Measurements from ENCODE around the gene DGKG. TPM values are rescaled to one million over a fixed set of nuclear protein-coding genes. Genes with fewer than 3 reads are reported as not detected.

Gene DGKG
- polyA plus RNA-seq, 4 donors: 0.19 to 4.0 (median 0.92) TPM

DNA sequence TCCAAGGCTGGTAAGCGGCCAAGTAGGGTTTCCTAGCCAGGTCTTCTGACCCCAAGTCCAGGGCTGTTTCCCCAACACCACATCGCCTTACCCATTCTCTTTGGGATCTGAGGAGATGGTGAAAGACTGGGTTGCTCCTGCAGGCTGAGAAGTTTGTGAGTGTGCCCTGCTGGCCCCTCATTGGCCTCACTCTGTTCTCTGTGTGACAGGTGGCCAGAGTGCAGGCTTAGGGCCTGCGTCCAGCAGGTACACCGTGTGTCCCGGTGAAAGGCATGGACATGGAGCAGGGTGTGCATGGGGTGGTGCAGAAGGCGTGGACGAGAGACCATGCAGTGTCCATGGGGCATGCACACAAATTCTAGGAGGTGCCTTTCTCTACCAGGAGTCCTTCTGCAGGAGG is 91.3 kb downstream of the DGKG start:
- no peak overlapping the region for H3K27ac ChIP-seq (ENCODE audit: low read depth in 1 of 3, low read length in 2 of 3)
- DNase-seq: no peak
- no peaks in the 10 kb centered on the region for H3K36me3 ChIP-seq (ENCODE audit: control insufficient read depth in 3 of 3, insufficient read depth in 2 of 3, low read depth in 1 of 3, low read length in 3 of 3)
- H3K4me3 ChIP-seq (ENCODE audit: low read depth in 1 of 3, low read length in 3 of 3): no peak overlapping the region
- no peak for FAIRE-seq
- no peaks in the 10 kb centered on the region for H3K9me3 ChIP-seq (ENCODE audit: control insufficient read depth in 2 of 2, insufficient read depth in 1 of 2, low read depth in 1 of 2, low read length in 1 of 2)
- peaks cover 0 to 8% (median 0%) of the 10 kb centered on the region in 3 donors for H3K27me3 ChIP-seq (ENCODE audit: control insufficient read depth in 3 of 3, insufficient read depth in 3 of 3, low read length in 3 of 3)
- no peaks in the 10 kb centered on the region for H3K4me1 ChIP-seq (ENCODE audit: control insufficient read depth in 3 of 3, insufficient read depth in 2 of 3, low read depth in 1 of 3, low read length in 2 of 3)
- WGBS, 3 donors: 84 to 92% (median 90%) methylated on average over 7 of the region's 7 CpGs

DNA sequence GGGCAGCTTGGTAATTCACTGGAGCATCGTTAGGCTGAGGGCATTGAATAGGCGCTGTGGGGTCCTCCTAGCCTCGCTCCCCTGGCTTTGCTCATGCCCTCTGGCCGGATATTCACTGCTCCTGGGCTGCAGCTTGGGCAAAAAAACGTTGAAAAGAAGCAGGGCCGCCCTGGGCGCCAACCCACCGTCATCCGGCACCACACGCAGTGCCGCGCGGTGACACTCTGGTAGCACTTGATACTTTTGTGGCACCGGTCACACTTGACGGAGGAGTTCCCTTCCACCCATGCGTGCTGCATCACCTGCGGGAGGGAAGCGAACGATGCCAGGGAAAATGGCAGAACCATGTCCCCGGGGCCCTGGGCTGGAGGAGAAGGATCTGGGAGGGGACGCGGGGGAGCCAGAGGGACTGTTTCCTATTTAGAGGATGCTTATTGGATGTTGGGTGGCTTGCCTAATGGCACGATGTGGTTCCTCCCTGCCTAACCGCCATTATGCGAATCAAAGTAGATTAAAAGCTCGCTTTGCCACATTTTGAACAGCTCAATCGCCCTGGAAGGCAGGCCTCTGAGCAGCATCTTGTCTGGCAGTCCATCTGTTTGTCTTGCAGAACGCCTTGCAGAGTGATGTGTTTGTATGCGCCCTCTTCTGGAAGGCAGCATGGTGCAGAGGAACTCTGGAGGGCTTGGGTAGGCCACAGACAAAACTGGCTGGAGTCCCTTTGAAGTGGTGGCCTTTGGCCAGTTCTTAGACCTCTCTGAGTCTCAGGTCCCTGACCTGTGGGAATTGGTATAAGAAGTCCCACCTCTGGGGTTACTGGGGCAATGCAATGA is 93.2 kb downstream of the DGKG start:
- FAIRE-seq: no peak
- DNase-seq: no peak
- Histone ChIP-seq H3K27me3 (ENCODE audit: control insufficient read depth in 3 of 3, insufficient read depth in 3 of 3, low read length in 3 of 3) (peaks cover 0 to 8% (median 0%) of the 10 kb centered on the region in 3 donors), H3K4me3 (ENCODE audit: low read depth in 1 of 3, low read length in 3 of 3) (no peak overlapping the region), H3K27ac (ENCODE audit: low read depth in 1 of 3, low read length in 2 of 3) (no peak overlapping the region), H3K36me3 (ENCODE audit: control insufficient read depth in 3 of 3, insufficient read depth in 2 of 3, low read depth in 1 of 3, low read length in 3 of 3) (no peaks in the 10 kb centered on the region), H3K9me3 (ENCODE audit: control insufficient read depth in 2 of 2, insufficient read depth in 1 of 2, low read depth in 1 of 2, low read length in 1 of 2) (no peaks in the 10 kb centered on the region), H3K4me1 (ENCODE audit: control insufficient read depth in 3 of 3, insufficient read depth in 2 of 3, low read depth in 1 of 3, low read length in 2 of 3) (no peaks in the 10 kb centered on the region)
- 88% methylated on average over 29 of the region's 29 CpGs for WGBS, 3 donors

DNA sequence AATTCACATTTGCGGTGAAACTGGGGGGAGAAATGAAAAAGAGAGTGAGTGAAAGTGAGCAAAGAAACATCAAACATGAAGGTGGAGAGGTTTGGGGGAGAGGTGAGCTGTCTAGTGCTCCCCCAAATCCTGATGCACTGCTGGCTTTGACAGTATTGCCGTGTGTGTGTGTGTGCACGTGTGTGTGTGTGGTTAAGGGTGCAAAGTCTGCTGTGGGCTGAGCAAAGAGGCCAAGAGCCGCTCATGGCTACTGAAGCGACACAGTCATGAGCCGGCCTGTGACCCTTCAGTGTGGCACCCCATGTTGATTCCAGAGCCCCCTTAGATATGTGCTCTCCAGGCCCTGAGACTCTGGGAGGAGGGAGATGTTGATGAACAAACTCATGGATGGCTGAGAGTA is 94.3 kb downstream of the DGKG start:
- no peaks in the 10 kb centered on the region for H3K9me3 ChIP-seq (ENCODE audit: control insufficient read depth in 2 of 2, insufficient read depth in 1 of 2, low read depth in 1 of 2, low read length in 1 of 2)
- WGBS, 3 donors: 43 to 74% (median 47%) methylated on average over 6 of the region's 6 CpGs
- no peak overlapping the region for H3K4me3 ChIP-seq (ENCODE audit: low read depth in 1 of 3, low read length in 3 of 3)
- no peaks in the 10 kb centered on the region for H3K36me3 ChIP-seq (ENCODE audit: control insufficient read depth in 3 of 3, insufficient read depth in 2 of 3, low read depth in 1 of 3, low read length in 3 of 3)
- H3K27ac ChIP-seq (ENCODE audit: low read depth in 1 of 3, low read length in 2 of 3): no peak overlapping the region
- FAIRE-seq (no peak), DNase-seq (no peak)
- no peaks in the 10 kb centered on the region for H3K4me1 ChIP-seq (ENCODE audit: control insufficient read depth in 3 of 3, insufficient read depth in 2 of 3, low read depth in 1 of 3, low read length in 2 of 3)
- peaks cover 0 to 8% (median 0%) of the 10 kb centered on the region in 3 donors for H3K27me3 ChIP-seq (ENCODE audit: control insufficient read depth in 3 of 3, insufficient read depth in 3 of 3, low read length in 3 of 3)

DNA sequence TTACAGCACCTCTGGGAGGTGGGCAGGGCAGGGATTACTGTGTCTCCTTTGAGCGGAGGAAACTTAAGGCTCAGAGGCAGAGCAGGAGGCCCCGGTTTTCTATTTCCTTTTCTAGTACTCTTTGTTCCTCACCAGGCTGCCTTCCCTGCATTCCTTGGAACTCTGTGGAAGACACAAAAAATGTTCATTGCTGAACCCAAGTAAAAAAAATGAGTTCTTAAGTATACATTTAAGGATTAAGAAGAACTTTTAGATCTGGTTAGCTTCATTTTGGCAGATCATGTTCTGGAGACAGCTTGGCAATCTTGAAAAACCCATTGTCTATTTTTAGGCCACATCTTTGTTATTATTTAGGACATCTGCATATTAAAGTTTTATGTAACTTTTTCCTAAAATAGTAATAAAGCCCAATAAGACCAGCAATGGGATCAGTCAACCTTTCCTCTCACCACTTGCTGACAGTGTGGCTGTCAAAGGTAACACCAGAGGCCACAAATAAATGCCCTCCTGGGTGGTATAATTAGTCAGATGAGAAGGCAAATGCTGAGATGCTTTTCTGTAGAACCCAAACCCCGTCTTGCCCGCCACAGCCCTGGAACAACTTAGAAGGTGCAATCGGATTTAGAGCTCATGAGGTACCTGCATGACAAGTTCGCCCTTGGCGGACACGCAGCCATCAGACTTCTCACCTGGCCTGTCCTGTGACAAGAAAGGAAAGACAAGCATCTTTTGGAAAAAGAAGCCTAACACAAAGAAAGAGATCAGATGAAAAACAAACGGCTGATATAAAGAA is 97.2 kb downstream of the DGKG start:
- H3K27ac ChIP-seq (ENCODE audit: low read depth in 1 of 3, low read length in 2 of 3): no peak overlapping the region
- H3K4me1 ChIP-seq (ENCODE audit: control insufficient read depth in 3 of 3, insufficient read depth in 2 of 3, low read depth in 1 of 3, low read length in 2 of 3): no peaks in the 10 kb centered on the region
- 83 to 90% (median 89%) methylated on average over 9 of the region's 9 CpGs for WGBS, 3 donors
- DNase-seq: no peak
- H3K4me3 ChIP-seq (ENCODE audit: low read depth in 1 of 3, low read length in 3 of 3): no peak overlapping the region
- H3K36me3 ChIP-seq (ENCODE audit: control insufficient read depth in 3 of 3, insufficient read depth in 2 of 3, low read depth in 1 of 3, low read length in 3 of 3): no peaks in the 10 kb centered on the region
- no peaks in the 10 kb centered on the region for H3K9me3 ChIP-seq (ENCODE audit: control insufficient read depth in 2 of 2, insufficient read depth in 1 of 2, low read depth in 1 of 2, low read length in 1 of 2)
- peaks cover 0 to 7% (median 0%) of the 10 kb centered on the region in 3 donors for H3K27me3 ChIP-seq (ENCODE audit: control insufficient read depth in 3 of 3, insufficient read depth in 3 of 3, low read length in 3 of 3)
- FAIRE-seq: no peak

DNA sequence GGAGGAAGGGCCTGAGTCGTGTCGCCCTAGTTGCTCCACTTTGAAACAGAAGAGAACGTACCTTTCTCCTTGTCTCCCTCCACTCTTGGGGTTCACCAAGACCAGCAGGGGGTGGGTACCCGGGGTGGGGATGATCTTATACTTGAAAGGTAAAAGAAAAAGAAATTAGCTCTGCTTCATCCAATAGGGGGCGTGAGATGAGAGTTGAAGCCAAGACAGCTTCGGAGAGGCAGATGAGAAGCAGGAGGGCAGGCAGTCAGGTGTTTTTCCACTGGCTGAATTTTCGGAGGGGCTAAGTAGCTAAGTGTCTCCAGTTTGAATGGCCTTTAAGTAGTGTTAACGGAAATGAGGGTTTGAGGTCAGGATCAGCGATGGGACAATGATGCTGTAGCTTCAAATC is 100.4 kb downstream of the DGKG start:
- no peaks in the 10 kb centered on the region for H3K4me1 ChIP-seq (ENCODE audit: control insufficient read depth in 3 of 3, insufficient read depth in 2 of 3, low read depth in 1 of 3, low read length in 2 of 3)
- DNase-seq (no peak), FAIRE-seq (no peak)
- H3K9me3 ChIP-seq (ENCODE audit: control insufficient read depth in 2 of 2, insufficient read depth in 1 of 2, low read depth in 1 of 2, low read length in 1 of 2): no peaks in the 10 kb centered on the region
- H3K27me3 ChIP-seq (ENCODE audit: control insufficient read depth in 3 of 3, insufficient read depth in 3 of 3, low read length in 3 of 3): peaks cover 0 to 13% (median 0%) of the 10 kb centered on the region in 3 donors
- H3K4me3 ChIP-seq (ENCODE audit: low read depth in 1 of 3, low read length in 3 of 3): no peak overlapping the region
- 51 to 59% (median 54%) methylated on average over 9 of the region's 9 CpGs for WGBS, 3 donors
- no peak overlapping the region for H3K27ac ChIP-seq (ENCODE audit: low read depth in 1 of 3, low read length in 2 of 3)
- no peaks in the 10 kb centered on the region for H3K36me3 ChIP-seq (ENCODE audit: control insufficient read depth in 3 of 3, insufficient read depth in 2 of 3, low read depth in 1 of 3, low read length in 3 of 3)

DNA sequence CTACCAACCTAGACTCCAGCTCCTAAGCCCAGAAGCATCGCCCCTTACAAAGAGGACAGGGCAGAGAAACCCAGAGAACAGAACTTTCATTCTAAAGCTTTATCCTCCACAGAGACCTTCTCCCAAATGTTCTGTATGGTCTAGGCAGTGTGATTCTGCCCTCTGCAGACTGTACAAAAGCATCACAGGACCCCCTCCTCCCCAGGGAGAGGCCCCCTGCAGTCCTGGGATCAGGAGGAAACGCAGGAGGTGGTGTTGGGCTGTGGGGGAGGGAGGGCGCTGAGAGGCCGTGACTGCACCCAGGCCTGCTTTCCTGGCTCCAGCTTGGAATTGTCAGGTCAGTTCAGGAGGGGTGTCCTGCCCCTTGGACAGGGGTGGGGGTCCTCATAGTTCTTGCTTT is 101.3 kb downstream of the DGKG start:
- Histone ChIP-seq H3K27ac (ENCODE audit: low read depth in 1 of 3, low read length in 2 of 3) (no peak overlapping the region), H3K4me3 (ENCODE audit: low read depth in 1 of 3, low read length in 3 of 3) (no peak overlapping the region), H3K4me1 (ENCODE audit: control insufficient read depth in 3 of 3, insufficient read depth in 2 of 3, low read depth in 1 of 3, low read length in 2 of 3) (no peaks in the 10 kb centered on the region), H3K36me3 (ENCODE audit: control insufficient read depth in 3 of 3, insufficient read depth in 2 of 3, low read depth in 1 of 3, low read length in 3 of 3) (no peaks in the 10 kb centered on the region), H3K9me3 (ENCODE audit: control insufficient read depth in 2 of 2, insufficient read depth in 1 of 2, low read depth in 1 of 2, low read length in 1 of 2) (no peaks in the 10 kb centered on the region), H3K27me3 (ENCODE audit: control insufficient read depth in 3 of 3, insufficient read depth in 3 of 3, low read length in 3 of 3) (peaks cover 0 to 13% (median 0%) of the 10 kb centered on the region in 3 donors)
- WGBS, 3 donors: 83 to 93% (median 90%) methylated on average over 4 of the region's 4 CpGs
- FAIRE-seq: no peak
- DNase-seq: no peak

DNA sequence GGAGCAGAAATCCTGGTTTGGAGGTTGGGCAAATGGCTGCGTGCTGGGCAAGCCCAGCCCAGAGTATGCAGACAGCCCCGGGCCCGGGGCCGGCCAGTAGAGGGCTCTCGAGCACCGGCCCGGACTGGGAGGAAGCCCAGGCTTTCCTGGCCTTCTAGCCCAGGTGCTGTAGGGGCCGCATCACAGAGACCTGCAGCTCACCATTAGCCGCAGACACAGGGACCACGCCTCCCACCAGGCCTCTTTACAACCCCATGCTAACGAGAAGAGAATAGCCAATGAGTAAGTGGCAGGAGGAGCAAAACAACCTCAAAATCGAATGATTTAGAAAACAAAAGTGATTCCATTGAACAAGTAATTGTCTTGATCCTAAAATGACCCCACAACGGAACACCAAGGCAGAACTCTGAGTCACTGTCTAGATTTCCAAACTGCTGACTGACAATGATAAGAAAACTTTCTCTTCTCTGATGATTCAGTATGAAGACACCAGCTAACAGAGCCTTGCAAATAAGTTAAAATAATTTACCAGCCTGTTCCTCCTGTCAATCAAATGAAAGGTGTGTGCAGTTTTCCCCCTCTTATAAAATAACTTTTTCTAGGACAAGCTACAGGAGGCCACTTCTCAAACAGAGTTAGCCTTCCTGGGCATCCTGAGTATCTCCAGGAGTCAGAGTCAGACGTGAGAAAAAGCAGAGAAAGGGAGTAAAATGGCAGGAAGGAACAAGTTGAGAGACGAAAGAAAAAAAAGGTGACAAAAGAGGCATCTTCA is 102.2 kb downstream of the DGKG start:
- Histone ChIP-seq H3K27me3 (ENCODE audit: control insufficient read depth in 3 of 3, insufficient read depth in 3 of 3, low read length in 3 of 3) (peaks cover 0 to 13% (median 0%) of the 10 kb centered on the region in 3 donors), H3K36me3 (ENCODE audit: control insufficient read depth in 3 of 3, insufficient read depth in 2 of 3, low read depth in 1 of 3, low read length in 3 of 3) (no peaks in the 10 kb centered on the region), H3K4me1 (ENCODE audit: control insufficient read depth in 3 of 3, insufficient read depth in 2 of 3, low read depth in 1 of 3, low read length in 2 of 3) (no peaks in the 10 kb centered on the region), H3K9me3 (ENCODE audit: control insufficient read depth in 2 of 2, insufficient read depth in 1 of 2, low read depth in 1 of 2, low read length in 1 of 2) (no peaks in the 10 kb centered on the region), H3K27ac (ENCODE audit: low read depth in 1 of 3, low read length in 2 of 3) (no peak overlapping the region), H3K4me3 (ENCODE audit: low read depth in 1 of 3, low read length in 3 of 3) (no peak overlapping the region)
- DNase-seq (peak; percentile 69 to 78), FAIRE-seq (no peak)
- WGBS, 3 donors: 15 to 21% (median 16%) methylated on average over 15 of the region's 15 CpGs

DNA sequence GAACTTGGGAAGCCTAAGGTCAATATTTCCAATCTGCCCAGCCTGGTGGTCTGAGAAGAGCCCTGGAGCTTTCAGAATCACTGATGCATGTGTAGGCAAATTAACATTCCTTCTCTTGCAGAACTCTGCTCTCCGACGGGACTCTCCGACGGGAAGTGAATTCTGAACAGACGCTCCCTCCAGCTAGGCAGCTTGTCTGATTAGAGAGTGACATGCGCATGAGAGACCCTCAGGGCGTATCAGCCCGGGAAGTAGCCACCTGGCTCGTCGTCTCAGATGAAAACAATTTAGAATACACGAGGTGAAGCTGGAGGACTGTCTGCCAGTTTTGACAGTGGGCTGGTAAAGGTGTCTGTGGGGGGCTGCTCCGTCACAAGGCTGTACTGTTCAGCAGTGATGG is 103.1 kb downstream of the DGKG start:
- FAIRE-seq (no peak), DNase-seq (no peak)
- H3K4me1 ChIP-seq (ENCODE audit: control insufficient read depth in 3 of 3, insufficient read depth in 2 of 3, low read depth in 1 of 3, low read length in 2 of 3): no peaks in the 10 kb centered on the region
- peaks cover 0 to 16% (median 0%) of the 10 kb centered on the region in 3 donors for H3K27me3 ChIP-seq (ENCODE audit: control insufficient read depth in 3 of 3, insufficient read depth in 3 of 3, low read length in 3 of 3)
- H3K4me3 ChIP-seq (ENCODE audit: low read depth in 1 of 3, low read length in 3 of 3): no peak overlapping the region
- H3K36me3 ChIP-seq (ENCODE audit: control insufficient read depth in 3 of 3, insufficient read depth in 2 of 3, low read depth in 1 of 3, low read length in 3 of 3): no peaks in the 10 kb centered on the region
- 37 to 58% (median 54%) methylated on average over 12 of the region's 12 CpGs for WGBS, 3 donors
- H3K9me3 ChIP-seq (ENCODE audit: control insufficient read depth in 2 of 2, insufficient read depth in 1 of 2, low read depth in 1 of 2, low read length in 1 of 2): no peaks in the 10 kb centered on the region
- H3K27ac ChIP-seq (ENCODE audit: low read depth in 1 of 3, low read length in 2 of 3): no peak overlapping the region
